WTC11 (cell line): ENCODE data around the gene ADAD1. TPM values are rescaled to one million over a fixed set of nuclear protein-coding genes. Genes with fewer than 3 reads are reported as not detected.

Source experiments
- ATAC-seq: fragments of 200-7000 bp; cut with Tn5 transposase; 2 replicates; pipeline ENCODE4 v1.10.0; 2021; ENCODE audit warnings: mild to moderate bottlenecking, moderate library complexity
- CTCF ChIA-PET: fragments of 300-600 bp; sonication (Branson Sonifier 250); formaldehyde crosslinking; loops from one replicate; lab custom pipeline; 2021; ENCODE audit warnings: antibody characterized with exemption; lab: Charles Lee
- POLR2A ChIA-PET: fragments of 350-600 bp; sonication (Branson Sonifier 250); formaldehyde crosslinking; loops from one replicate; lab custom pipeline; 2021; ENCODE audit warnings: antibody characterized with exemption; lab: Charles Lee
- DNase-seq: peaks from one replicate; pipeline ENCODE4 v3.0.0; 2021; ENCODE audit warnings: low spot score
- H3K27ac Mint-ChIP-seq: 2 replicates; pipeline ENCODE4 v1.8.0; 2021; ENCODE audit warnings: mixed read lengths
- H3K27me3 Mint-ChIP-seq: 2 replicates; pipeline ENCODE4 v1.8.0; 2021; ENCODE audit warnings: low read depth, mild to moderate bottlenecking, moderate library complexity, mixed read lengths
- H3K36me3 Mint-ChIP-seq: 2 replicates; pipeline ENCODE4 v1.8.0; 2021; ENCODE audit warnings: mixed read lengths
- H3K4me1 Mint-ChIP-seq: 2 replicates; pipeline ENCODE4 v1.8.0; 2022; ENCODE audit warnings: mixed read lengths
- H3K4me3 Mint-ChIP-seq: 2 replicates; pipeline ENCODE4 v1.8.0; 2021; ENCODE audit warnings: mild to moderate bottlenecking, moderate library complexity, mixed read lengths
- H3K9me3 Mint-ChIP-seq: 2 replicates; pipeline ENCODE4 v1.8.0; 2021; ENCODE audit warnings: mixed read lengths
- CBFB ChIP-seq: sonication (generic); formaldehyde crosslinking; IDR thresholded peaks from 2 replicates; pipeline ENCODE4 v1.8.1; 2022; ENCODE audit warnings: mild to moderate bottlenecking, low read depth, missing genetic modification reagents
- FOXP1 ChIP-seq: sonication (generic); formaldehyde crosslinking; IDR thresholded peaks from 2 replicates; pipeline ENCODE4 v1.8.0; 2022; ENCODE audit warnings: missing genetic modification reagents, mild to moderate bottlenecking, moderate library complexity, borderline replicate concordance
- GRHL2 ChIP-seq: fragments of 250-450 bp; sonication (Bioruptor Pico); IDR thresholded peaks from 2 replicates; pipeline ENCODE4 v1.8.0; 2022; ENCODE audit warnings: mild to moderate bottlenecking, moderate library complexity; ENCODE audit not compliant: insufficient replicate concordance, severe bottlenecking
- KAT7 ChIP-seq: sonication (generic); formaldehyde crosslinking; IDR thresholded peaks from 2 replicates; pipeline ENCODE4 v1.8.1; 2023; ENCODE audit warnings: missing genetic modification reagents, mild to moderate bottlenecking, borderline replicate concordance
- OVOL2 ChIP-seq: fragments of 250-450 bp; sonication (Bioruptor Pico); IDR thresholded peaks from 2 replicates; pipeline ENCODE4 v1.9.0; 2021; ENCODE audit warnings: mild to moderate bottlenecking, borderline replicate concordance
- PRRX2 ChIP-seq: fragments of 250-450 bp; sonication (Bioruptor Pico); IDR thresholded peaks from 2 replicates; pipeline ENCODE4 v1.8.0; 2021; ENCODE audit warnings: mild to moderate bottlenecking
- SOX15 ChIP-seq: fragments of 250-450 bp; sonication (Bioruptor Pico); IDR thresholded peaks from 2 replicates; pipeline ENCODE4 v1.9.0; 2021; ENCODE audit warnings: mild to moderate bottlenecking
- ZBTB21 ChIP-seq: sonication (generic); formaldehyde crosslinking; IDR thresholded peaks from 2 replicates; pipeline ENCODE4 v1.8.1; 2023; ENCODE audit warnings: mild to moderate bottlenecking, missing genetic modification reagents, borderline replicate concordance
- ZMAT4 ChIP-seq: fragments of 250-450 bp; sonication (Bioruptor Pico); IDR thresholded peaks from 2 replicates; pipeline ENCODE4 v1.9.0; 2021; ENCODE audit warnings: mild to moderate bottlenecking
- ZNF121 ChIP-seq: sonication (generic); formaldehyde crosslinking; IDR thresholded peaks from 2 replicates; pipeline ENCODE4 v1.8.0; 2023; ENCODE audit warnings: missing genetic modification reagents
- ZNF263 ChIP-seq: sonication (generic); formaldehyde crosslinking; IDR thresholded peaks from 2 replicates; pipeline ENCODE4 v1.8.1; 2022; ENCODE audit warnings: low read depth, mild to moderate bottlenecking, moderate library complexity, missing genetic modification reagents
- total RNA-seq: library from RNA; stranded (reverse); gene quantifications from 3 replicates; pipeline ENCODE4 v1.2.3, GENCODE V29; 2021
- TF ChIP-seq, protein P1 (sequence below): fragments of 250-450 bp; sonication (Bioruptor Pico); IDR thresholded peaks from 2 replicates; pipeline ENCODE4 v2.1.2; 2022; ENCODE audit warnings: mild to moderate bottlenecking, moderate library complexity
- TF ChIP-seq, protein P2 (sequence below): sonication (generic); formaldehyde crosslinking; IDR thresholded peaks from 2 replicates; pipeline ENCODE4 v1.8.0; 2022; ENCODE audit warnings: mild to moderate bottlenecking, missing genetic modification reagents
- TF ChIP-seq, protein P3 (sequence below): sonication (generic); formaldehyde crosslinking; IDR thresholded peaks from 2 replicates; pipeline ENCODE4 v1.8.0; 2022; ENCODE audit warnings: mild to moderate bottlenecking, missing genetic modification reagents
- TF ChIP-seq, protein P4 (sequence below): sonication (generic); formaldehyde crosslinking; IDR thresholded peaks from 2 replicates; pipeline ENCODE4 v1.8.1; 2022; ENCODE audit warnings: low read depth, missing genetic modification reagents, borderline replicate concordance
- TF ChIP-seq, protein P5 (sequence below): fragments of 250-450 bp; sonication (Bioruptor Pico); conservative IDR thresholded peaks from 2 replicates; pipeline ENCODE4 v1.9.0; 2021; ENCODE audit warnings: mild to moderate bottlenecking
- TF ChIP-seq, protein P6 (sequence below): sonication (generic); formaldehyde crosslinking; IDR thresholded peaks from 2 replicates; pipeline ENCODE4 v1.8.1; 2022; ENCODE audit warnings: low read depth, mild to moderate bottlenecking, moderate library complexity, missing genetic modification reagents, borderline replicate concordance

ADAD1 gene
- total RNA-seq, 1 experiment from 2014 or later: not detected

DNA sequence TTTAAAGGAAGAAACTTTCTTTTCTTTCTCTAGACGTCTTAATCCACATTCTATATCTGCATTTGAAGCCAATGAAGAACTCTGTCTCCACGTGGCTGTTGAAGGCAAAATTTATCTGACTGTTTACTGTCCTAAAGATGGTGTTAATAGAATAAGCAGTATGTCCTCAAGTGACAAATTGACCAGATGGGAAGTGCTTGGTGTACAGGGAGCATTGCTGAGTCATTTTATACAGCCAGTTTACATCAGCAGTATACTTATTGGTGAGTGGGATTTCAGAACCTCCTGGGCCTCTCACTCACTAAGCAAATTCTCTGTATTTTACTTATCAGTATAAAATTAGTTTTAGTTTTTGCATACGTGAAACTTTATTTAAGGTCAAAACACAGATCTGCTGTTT is 33.7 kb downstream of the ADAD1 start (continued):
- no peak for TF ChIP-seq FOXP1 (CRISPR knock-in tag)

- no peak overlapping the region for H3K4me3 Mint-ChIP-seq
- H3K9me3 Mint-ChIP-seq: peaks cover 4% of the 10 kb centered on the region; the same call in 1 of the 2 replicates
- no peaks in the 10 kb centered on the region for H3K4me1 Mint-ChIP-seq
- CTCF ChIA-PET: no interaction called here
- no peak for DNase-seq
- no peaks in the 10 kb centered on the region for H3K27me3 Mint-ChIP-seq
- TF ChIP-seq, protein P1, sequence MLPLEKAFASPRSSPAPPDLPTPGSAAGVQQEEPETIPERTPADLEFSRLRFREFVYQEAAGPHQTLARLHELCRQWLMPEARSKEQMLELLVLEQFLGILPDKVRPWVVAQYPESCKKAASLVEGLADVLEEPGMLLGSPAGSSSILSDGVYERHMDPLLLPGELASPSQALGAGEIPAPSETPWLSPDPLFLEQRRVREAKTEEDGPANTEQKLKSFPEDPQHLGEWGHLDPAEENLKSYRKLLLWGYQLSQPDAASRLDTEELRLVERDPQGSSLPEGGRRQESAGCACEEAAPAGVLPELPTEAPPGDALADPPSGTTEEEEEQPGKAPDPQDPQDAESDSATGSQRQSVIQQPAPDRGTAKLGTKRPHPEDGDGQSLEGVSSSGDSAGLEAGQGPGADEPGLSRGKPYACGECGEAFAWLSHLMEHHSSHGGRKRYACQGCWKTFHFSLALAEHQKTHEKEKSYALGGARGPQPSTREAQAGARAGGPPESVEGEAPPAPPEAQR: no peak
- no peak for TF ChIP-seq ZBTB21
- no peak for TF ChIP-seq GRHL2 (CRISPR knock-in tag)
- no peak for TF ChIP-seq OVOL2 (CRISPR knock-in tag)
- TF ChIP-seq, all 79 proteins: peak for 0
- Mint-ChIP-seq H3K36me3 (no peaks in the 10 kb centered on the region), H3K27ac (no peak overlapping the region)
- POLR2A ChIA-PET: no interaction called here
- no peak for ATAC-seq
Observed at GRCh38 chr4:122423246-122423645, 44.4 kb downstream of the ADAD1 start.

GRCh38 chr4:122431351-122431750 is 52.5 kb downstream of the ADAD1 start:
- TF ChIP-seq PRRX2 (CRISPR knock-in tag) (no peak), KAT7 (CRISPR knock-in tag) (no peak), ZNF263 (CRISPR knock-in tag) (no peak), CBFB (CRISPR knock-in tag) (no peak)
- TF ChIP-seq, protein P2, sequence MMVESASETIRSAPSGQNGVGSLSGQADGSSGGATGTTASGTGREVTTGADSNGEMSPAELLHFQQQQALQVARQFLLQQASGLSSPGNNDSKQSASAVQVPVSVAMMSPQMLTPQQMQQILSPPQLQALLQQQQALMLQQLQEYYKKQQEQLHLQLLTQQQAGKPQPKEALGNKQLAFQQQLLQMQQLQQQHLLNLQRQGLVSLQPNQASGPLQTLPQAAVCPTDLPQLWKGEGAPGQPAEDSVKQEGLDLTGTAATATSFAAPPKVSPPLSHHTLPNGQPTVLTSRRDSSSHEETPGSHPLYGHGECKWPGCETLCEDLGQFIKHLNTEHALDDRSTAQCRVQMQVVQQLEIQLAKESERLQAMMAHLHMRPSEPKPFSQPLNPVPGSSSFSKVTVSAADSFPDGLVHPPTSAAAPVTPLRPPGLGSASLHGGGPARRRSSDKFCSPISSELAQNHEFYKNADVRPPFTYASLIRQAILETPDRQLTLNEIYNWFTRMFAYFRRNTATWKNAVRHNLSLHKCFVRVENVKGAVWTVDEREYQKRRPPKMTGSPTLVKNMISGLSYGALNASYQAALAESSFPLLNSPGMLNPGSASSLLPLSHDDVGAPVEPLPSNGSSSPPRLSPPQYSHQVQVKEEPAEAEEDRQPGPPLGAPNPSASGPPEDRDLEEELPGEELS (CRISPR knock-in tag): no peak
- TF ChIP-seq, protein P3, sequence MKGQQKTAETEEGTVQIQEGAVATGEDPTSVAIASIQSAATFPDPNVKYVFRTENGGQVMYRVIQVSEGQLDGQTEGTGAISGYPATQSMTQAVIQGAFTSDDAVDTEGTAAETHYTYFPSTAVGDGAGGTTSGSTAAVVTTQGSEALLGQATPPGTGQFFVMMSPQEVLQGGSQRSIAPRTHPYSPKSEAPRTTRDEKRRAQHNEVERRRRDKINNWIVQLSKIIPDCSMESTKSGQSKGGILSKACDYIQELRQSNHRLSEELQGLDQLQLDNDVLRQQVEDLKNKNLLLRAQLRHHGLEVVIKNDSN: no peak
- TF ChIP-seq, protein P4, sequence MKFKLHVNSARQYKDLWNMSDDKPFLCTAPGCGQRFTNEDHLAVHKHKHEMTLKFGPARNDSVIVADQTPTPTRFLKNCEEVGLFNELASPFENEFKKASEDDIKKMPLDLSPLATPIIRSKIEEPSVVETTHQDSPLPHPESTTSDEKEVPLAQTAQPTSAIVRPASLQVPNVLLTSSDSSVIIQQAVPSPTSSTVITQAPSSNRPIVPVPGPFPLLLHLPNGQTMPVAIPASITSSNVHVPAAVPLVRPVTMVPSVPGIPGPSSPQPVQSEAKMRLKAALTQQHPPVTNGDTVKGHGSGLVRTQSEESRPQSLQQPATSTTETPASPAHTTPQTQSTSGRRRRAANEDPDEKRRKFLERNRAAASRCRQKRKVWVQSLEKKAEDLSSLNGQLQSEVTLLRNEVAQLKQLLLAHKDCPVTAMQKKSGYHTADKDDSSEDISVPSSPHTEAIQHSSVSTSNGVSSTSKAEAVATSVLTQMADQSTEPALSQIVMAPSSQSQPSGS: no peak
- ATAC-seq (no peak), DNase-seq (no peak)
- CTCF ChIA-PET: no interaction called here
- POLR2A ChIA-PET: no interaction called here
- Mint-ChIP-seq H3K36me3 (no peaks in the 10 kb centered on the region), H3K9me3 (no peaks in the 10 kb centered on the region), H3K27ac (no peak overlapping the region), H3K4me1 (no peaks in the 10 kb centered on the region), H3K4me3 (no peak overlapping the region), H3K27me3 (no peaks in the 10 kb centered on the region)

DNA sequence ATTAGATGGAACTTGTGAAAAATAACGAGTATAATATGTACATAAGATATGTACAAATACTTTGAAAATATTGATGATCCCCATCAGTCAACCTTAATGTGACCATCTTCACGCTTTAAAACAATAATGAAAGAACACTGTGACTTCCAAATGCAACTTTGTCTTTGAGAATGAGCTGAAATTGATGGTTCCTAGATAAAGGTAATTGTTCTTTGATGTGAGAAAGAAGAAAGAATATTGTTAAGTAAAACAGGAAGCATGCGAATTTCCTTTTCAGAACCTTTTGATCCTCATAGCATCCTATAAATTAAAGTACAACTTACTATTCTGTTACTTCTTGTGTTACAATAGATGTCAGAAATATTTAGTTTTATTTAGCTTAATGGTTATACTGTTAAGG is 55.5 kb downstream of the ADAD1 start:
- Mint-ChIP-seq H3K9me3 (no peaks in the 10 kb centered on the region), H3K4me3 (no peak overlapping the region), H3K4me1 (no peaks in the 10 kb centered on the region), H3K36me3 (no peaks in the 10 kb centered on the region), H3K27me3 (no peaks in the 10 kb centered on the region), H3K27ac (no peak overlapping the region)
- ChIA-PET POLR2A (no interaction called here), CTCF (no interaction called here)
- DNase-seq: no peak
- ATAC-seq: no peak
- TF ChIP-seq ZMAT4 (CRISPR knock-in tag) (no peak), SOX15 (CRISPR knock-in tag) (no peak), ZNF121 (CRISPR knock-in tag) (no peak)
- TF ChIP-seq, protein P5, sequence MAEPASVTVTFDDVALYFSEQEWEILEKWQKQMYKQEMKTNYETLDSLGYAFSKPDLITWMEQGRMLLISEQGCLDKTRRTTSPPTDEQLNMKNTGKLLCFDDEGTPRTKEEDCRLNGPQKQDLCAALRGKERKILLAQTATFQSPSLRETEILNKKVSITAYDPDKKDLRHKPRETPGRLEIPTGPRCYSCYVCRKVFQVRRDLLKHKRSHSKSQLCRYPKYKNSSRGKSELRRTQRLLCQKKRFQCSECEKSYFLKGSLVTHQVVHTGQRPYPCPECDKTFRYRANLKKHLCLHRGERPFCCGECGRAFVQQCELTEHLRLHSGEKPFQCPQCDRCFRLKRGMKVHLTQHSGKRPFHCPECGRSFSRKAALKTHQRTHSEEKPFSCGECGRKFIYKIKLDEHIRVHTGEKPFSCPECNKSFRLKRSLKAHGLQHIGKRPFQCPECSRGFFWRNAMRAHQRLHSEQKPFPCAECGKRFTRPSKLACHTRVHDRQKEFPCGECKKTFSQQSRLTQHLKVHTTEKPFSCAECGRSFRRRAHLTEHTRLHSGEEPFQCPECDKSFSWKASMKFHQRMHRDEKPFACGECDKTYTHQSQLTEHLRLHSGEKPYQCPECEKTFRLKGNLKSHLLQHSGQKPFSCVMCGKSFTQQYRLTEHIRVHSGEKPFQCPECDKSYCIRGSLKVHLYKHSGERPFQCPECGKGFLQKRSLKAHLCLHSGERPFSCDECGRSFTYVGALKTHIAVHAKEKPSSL (CRISPR knock-in tag): no peak
- TF ChIP-seq, protein P6, sequence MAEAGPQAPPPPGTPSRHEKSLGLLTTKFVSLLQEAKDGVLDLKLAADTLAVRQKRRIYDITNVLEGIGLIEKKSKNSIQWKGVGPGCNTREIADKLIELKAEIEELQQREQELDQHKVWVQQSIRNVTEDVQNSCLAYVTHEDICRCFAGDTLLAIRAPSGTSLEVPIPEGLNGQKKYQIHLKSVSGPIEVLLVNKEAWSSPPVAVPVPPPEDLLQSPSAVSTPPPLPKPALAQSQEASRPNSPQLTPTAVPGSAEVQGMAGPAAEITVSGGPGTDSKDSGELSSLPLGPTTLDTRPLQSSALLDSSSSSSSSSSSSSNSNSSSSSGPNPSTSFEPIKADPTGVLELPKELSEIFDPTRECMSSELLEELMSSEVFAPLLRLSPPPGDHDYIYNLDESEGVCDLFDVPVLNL (CRISPR knock-in tag): no peak
